Mesothelial cell of epicardium (in vitro differentiated cells): ENCODE measurements around the gene MAU2. TPM values are rescaled to one million over a fixed set of nuclear protein-coding genes. Genes with fewer than 3 reads are reported as not detected.

ENCODE experiments used
- DNase-seq, 2 experiments: peaks; one replicate each; pipeline ENCODE4 v3.0.0; 2021; ENCODE audit warnings: low spot score in 2 of 2; ENCODE audit not compliant: unreplicated experiment in 2 of 2
- H3K27ac Mint-ChIP-seq: 2 replicates; pipeline ENCODE4 v1.8.0; 2021; ENCODE audit warnings: mixed read lengths
- H3K27me3 Mint-ChIP-seq: 2 replicates; pipeline ENCODE4 v1.8.0; 2021; ENCODE audit warnings: low read depth, mixed read lengths
- H3K36me3 Mint-ChIP-seq: 2 replicates; pipeline ENCODE4 v1.8.0; 2021; ENCODE audit warnings: mixed read lengths
- H3K4me1 Mint-ChIP-seq: 2 replicates; pipeline ENCODE4 v1.8.0; 2021; ENCODE audit warnings: mixed read lengths
- H3K4me3 Mint-ChIP-seq: 2 replicates; pipeline ENCODE4 v1.8.0; 2021; ENCODE audit warnings: mild to moderate bottlenecking, moderate library complexity, mixed read lengths
- H3K9me3 Mint-ChIP-seq: 2 replicates; pipeline ENCODE4 v1.8.0; 2021; ENCODE audit warnings: mixed read lengths
- CTCF ChIP-seq: fragments of 200-600 bp; sonication (generic); IDR thresholded peaks from one replicate; pipeline ENCODE4 v1.5.0; 2021; ENCODE audit warnings: antibody characterized with exemption; ENCODE audit not compliant: unreplicated experiment
- total RNA-seq: library from RNA; stranded (reverse); gene quantifications from 3 replicates; pipeline ENCODE4 v1.2.1, GENCODE V29; 2021

Gene MAU2
- total RNA-seq, 1 donor from 2014 or later, result 107 TPM

DNA sequence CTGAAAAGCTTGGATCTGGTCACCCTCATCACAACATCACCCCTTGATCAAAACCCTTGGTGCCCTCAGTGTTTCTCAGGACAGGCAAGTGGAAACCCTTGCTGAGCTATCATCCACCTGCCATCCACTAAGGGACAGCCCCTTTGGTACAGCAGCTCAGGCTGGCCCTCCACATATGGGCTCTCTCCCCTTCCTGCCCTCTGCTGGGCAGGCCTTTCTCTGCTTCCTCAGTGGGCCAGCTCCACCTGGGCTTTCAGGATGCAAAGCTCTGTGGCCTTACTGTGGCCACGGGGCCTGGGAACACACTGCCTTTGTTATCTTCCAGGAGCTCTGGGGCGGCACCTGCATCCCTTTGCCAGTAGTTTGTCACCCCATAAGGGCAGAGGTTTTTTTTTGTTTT is 5.2 kb upstream of the MAU2 start:
- Mint-ChIP-seq H3K4me3 (no peak overlapping the region), H3K36me3 (peaks cover 16% of the 10 kb centered on the region), H3K4me1 (peaks cover 5% of the 10 kb centered on the region), H3K9me3 (no peaks in the 10 kb centered on the region), H3K27ac (no peak overlapping the region), H3K27me3 (no peaks in the 10 kb centered on the region)
- DNase-seq, result no peak
- TF ChIP-seq CTCF, result no peak

DNA sequence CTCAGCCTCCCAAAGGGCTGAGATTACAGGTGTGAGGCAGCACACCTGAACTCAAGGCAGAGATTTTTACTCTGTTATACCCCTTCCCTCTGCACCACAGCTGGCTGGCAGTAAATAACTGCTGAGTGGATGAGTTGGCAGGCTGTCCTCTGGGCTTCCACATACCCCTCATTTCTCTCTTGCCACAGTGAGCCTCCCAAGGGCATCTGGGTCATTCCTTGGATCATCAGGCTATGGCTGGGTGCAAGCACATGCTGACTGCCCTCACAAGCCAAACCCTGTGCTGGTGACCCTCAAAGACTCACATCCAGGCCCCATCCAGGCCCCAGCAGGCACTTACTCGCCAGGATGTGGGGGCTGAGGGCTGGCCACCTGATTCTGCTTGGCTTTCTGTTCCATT is 4.5 kb upstream of the MAU2 start:
- Mint-ChIP-seq H3K4me3 (no peak overlapping the region), H3K36me3 (peaks cover 15% of the 10 kb centered on the region), H3K9me3 (no peaks in the 10 kb centered on the region), H3K27ac (no peak overlapping the region), H3K4me1 (peaks cover 5% of the 10 kb centered on the region), H3K27me3 (no peaks in the 10 kb centered on the region)
- no peak for TF ChIP-seq CTCF
- DNase-seq, result no peak

GRCh38 chr19:19319732-19320360 is 783 bp upstream of the MAU2 start:
- Mint-ChIP-seq H3K4me1 (peaks cover 13% of the 10 kb centered on the region), H3K9me3 (no peaks in the 10 kb centered on the region), H3K27ac (peak overlapping the region; percentile 100), H3K27me3 (no peaks in the 10 kb centered on the region), H3K4me3 (peak overlapping the region; percentile 100), H3K36me3 (peaks cover 24% of the 10 kb centered on the region)
- DNase-seq, result no peak
- no peak for TF ChIP-seq CTCF

- Mint-ChIP-seq H3K27me3 (no peaks in the 10 kb centered on the region), H3K4me1 (peaks cover 13% of the 10 kb centered on the region), H3K4me3 (peak overlapping the region; percentile 100), H3K9me3 (no peaks in the 10 kb centered on the region), H3K36me3 (peaks cover 25% of the 10 kb centered on the region), H3K27ac (peak overlapping the region; percentile 96)
- TF ChIP-seq CTCF, result no peak
- DNase-seq, result peak in 1 of 2 experiments; percentile 51
Observed at GRCh38 chr19:19321141-19321577, 530 bp downstream of the MAU2 start.

DNA sequence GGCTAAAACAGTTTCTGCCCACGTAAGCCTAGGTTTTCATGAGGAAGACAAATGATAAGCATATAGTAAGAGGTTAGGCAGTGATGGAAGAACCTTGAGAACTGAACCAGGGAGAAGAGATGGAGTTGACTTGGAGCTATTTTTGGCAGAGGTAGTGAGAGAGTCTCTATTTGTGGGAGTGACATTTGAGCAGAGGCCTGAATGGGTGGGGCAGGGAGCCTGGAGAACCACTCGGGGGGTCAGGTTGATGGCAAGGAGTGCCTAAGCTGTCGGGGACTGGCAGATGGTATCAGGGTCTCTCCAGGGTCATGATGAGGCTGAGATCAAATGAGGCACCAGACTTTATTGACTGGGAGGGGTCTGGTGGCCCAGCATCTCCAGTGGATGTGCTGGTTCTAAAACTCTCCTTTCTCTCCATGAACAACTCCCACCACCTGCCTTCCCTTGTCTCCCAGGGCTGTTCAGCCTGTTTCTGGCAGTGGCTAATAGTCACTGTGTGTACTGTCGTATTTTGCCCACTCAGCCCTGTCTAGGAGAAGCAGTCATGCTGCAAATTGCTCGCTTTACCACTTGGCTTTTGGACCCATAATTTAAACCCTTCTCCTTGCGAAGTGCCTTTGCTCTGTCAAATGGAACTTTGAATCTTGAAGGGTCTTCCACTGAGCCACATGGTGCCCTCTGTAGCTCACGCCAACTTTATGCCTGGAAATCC is 3.6 kb downstream of the MAU2 start:
- H3K9me3 Mint-ChIP-seq, result no peaks in the 10 kb centered on the region
- DNase-seq, result no peak
- peaks cover 29% of the 10 kb centered on the region for H3K36me3 Mint-ChIP-seq
- peak overlapping the region; percentile 5 for H3K27ac Mint-ChIP-seq
- H3K4me1 Mint-ChIP-seq, result peaks cover 13% of the 10 kb centered on the region
- no peak overlapping the region for H3K4me3 Mint-ChIP-seq
- TF ChIP-seq CTCF, result no peak
- no peaks in the 10 kb centered on the region for H3K27me3 Mint-ChIP-seq
